K562 (cell line): Measurements from ENCODE around the gene RASSF7. TPM values are rescaled to one million over a fixed set of nuclear protein-coding genes. Genes with fewer than 3 reads are reported as not detected.

Experiments used
- ATF7 ChIP-seq: fragments of 450-650 bp; IDR thresholded peaks from 2 replicates; pipeline ENCODE4 v1.7.1; 2014; ENCODE audit warnings: mild to moderate bottlenecking, moderate library complexity
- BHLHE40 ChIP-seq: IDR thresholded peaks from 2 replicates; pipeline ENCODE4 v1.6.1; 2011; ENCODE audit warnings: low read length, improper control_type of control experiment
- CREBBP ChIP-seq: IDR thresholded peaks from one replicate; pipeline ENCODE4 v1.6.1; 2012; ENCODE audit warnings: low read depth, mild to moderate bottlenecking, control low read depth, inconsistent platforms, low read length
- EGR1 ChIP-seq: fragments of 450-650 bp; conservative IDR thresholded peaks from 2 replicates; pipeline ENCODE4 v1.6.1; 2017; ENCODE audit warnings: mild to moderate bottlenecking
- ESRRA ChIP-seq: fragments of 450-650 bp; IDR thresholded peaks from 2 replicates; pipeline ENCODE4 v1.6.1; 2014; ENCODE audit warnings: low read depth, mild to moderate bottlenecking, moderate library complexity, borderline replicate concordance
- ETS2 ChIP-seq: IDR thresholded peaks from 2 replicates; pipeline ENCODE4 v1.6.1; 2016; ENCODE audit warnings: borderline replicate concordance, missing genetic modification characterization, mild to moderate bottlenecking, moderate library complexity, missing compliant biosample characterization; ENCODE audit not compliant: poor library complexity, severe bottlenecking
- FOXA3 ChIP-seq, 2 experiments: fragments of 450-650 bp in 1 of 2; sonication (generic) in 1 of 2; formaldehyde crosslinking; IDR thresholded peaks in 1 of 2; conservative IDR thresholded peaks in 1 of 2; 2 replicates each; pipeline versions ENCODE4 v1.4.0 to v1.8.0; 2020 to 2022; ENCODE audit warnings: mild to moderate bottlenecking in 2 of 2, missing genetic modification reagents in 1 of 2
- HMG20A ChIP-seq: fragments of 450-650 bp; formaldehyde crosslinking; conservative IDR thresholded peaks from 2 replicates; pipeline ENCODE4 v1.4.0; 2020; ENCODE audit warnings: mild to moderate bottlenecking, mixed read lengths
- POLR2G ChIP-seq: fragments of 200-400 bp; formaldehyde crosslinking; IDR thresholded peaks from 2 replicates; pipeline ENCODE4 v1.6.1; 2017; ENCODE audit warnings: low read depth, mild to moderate bottlenecking, antibody characterized with exemption, low read length, moderate library complexity
- RHOXF2B ChIP-seq: fragments of 250-450 bp; sonication (Bioruptor Pico); conservative IDR thresholded peaks from 2 replicates; pipeline ENCODE4 v1.5.1; 2021
- ZC3H11A ChIP-seq: IDR thresholded peaks from 2 replicates; pipeline ENCODE4 v1.6.1; 2012; ENCODE audit warnings: low read depth, low read length, improper control_type of control experiment
- ZNF23 ChIP-seq: fragments of 250-450 bp; sonication (Bioruptor Pico); IDR thresholded peaks from 2 replicates; pipeline ENCODE4 v1.4.0; 2020; ENCODE audit warnings: mild to moderate bottlenecking
- ZNF644 ChIP-seq: fragments of 200-800 bp; sonication (Bioruptor generic); IDR thresholded peaks from 2 replicates; pipeline ENCODE4 v1.6.1; 2016; ENCODE audit warnings: low read depth, missing genetic modification characterization, missing compliant biosample characterization
- ZNF830 ChIP-seq: fragments of 250-450 bp; sonication (Bioruptor Pico); IDR thresholded peaks from 2 replicates; pipeline ENCODE4 v1.5.0; 2021; ENCODE audit warnings: mild to moderate bottlenecking
- polyA plus RNA-seq, 8 experiments: library from polyadenylated mRNA; depleted of rRNA in 4 of 8; stranded (reverse) in 5 of 8; unstranded in 3 of 8; fragments of >200 nt; fragmentation: Nextera tagmentation in 2 of 8; fragmentation: Illumina TruSeq in 1 of 8; extraction: Ambion mirVana in 2 of 8; extraction: Trizol in 1 of 8; gene quantifications; 2 replicates each; pipeline versions ENCODE4 v1.2.1 to v1.2.3, GENCODE V29; 2011 to 2014; ENCODE audit warnings: inconsistent platforms in 1 of 8, missing spikeins in 1 of 8
- total RNA-seq, 7 experiments: library from RNA; depleted of rRNA in 6 of 7; stranded (reverse); fragments of >200 nt in 6 of 7; fragmentation: Illumina TruSeq in 2 of 7; extraction: Trizol in 2 of 7; gene quantifications; 2 replicates each; pipeline versions ENCODE4 v1.2.1 to v1.2.3, GENCODE V29; 2011 to 2021; ENCODE audit warnings: low replicate concordance in 1 of 7
- TF ChIP-seq, protein P1 (sequence below): fragments of 250-450 bp; sonication (Bioruptor Pico); IDR thresholded peaks from 2 replicates; pipeline ENCODE4 v1.9.0; 2021; ENCODE audit warnings: mild to moderate bottlenecking, inconsistent platforms
- TF ChIP-seq, protein P2 (sequence below), 2 experiments: fragments of 450-650 bp; conservative IDR thresholded peaks; 2 replicates each; pipeline ENCODE4 v1.6.1; 2017; ENCODE audit warnings: mild to moderate bottlenecking in 2 of 2, moderate library complexity in 2 of 2
- TF ChIP-seq, protein P3 (sequence below), 2 experiments: fragments of 200-800 bp in 1 of 2; sonication (Bioruptor generic) in 1 of 2; sonication (generic) in 1 of 2; formaldehyde crosslinking in 1 of 2; IDR thresholded peaks in 1 of 2; conservative IDR thresholded peaks in 1 of 2; 2 replicates each; pipeline versions ENCODE4 v1.5.0 to v1.6.1; 2016 to 2020; ENCODE audit warnings: missing compliant biosample characterization in 1 of 2, missing genetic modification characterization in 1 of 2, missing genetic modification reagents in 1 of 2
- TF ChIP-seq, protein P4 (sequence below), 2 experiments: fragments of 450-650 bp in 1 of 2; IDR thresholded peaks; 2 replicates each; pipeline ENCODE4 v1.6.1; 2011 to 2017; ENCODE audit warnings: low read depth in 2 of 2, antibody characterized with exemption in 1 of 2, borderline replicate concordance in 1 of 2, low read length in 1 of 2, mild to moderate bottlenecking in 1 of 2, mixed read lengths in 1 of 2; ENCODE audit not compliant: control insufficient read depth in 1 of 2

The RASSF7 gene
- total and polyA plus RNA-seq, 9 of the 15 experiments (the other 6 are each of a cell fraction or from before 2014, with no cell fraction given) = 0.41 to 45.2 (median 18.6) TPM

DNA sequence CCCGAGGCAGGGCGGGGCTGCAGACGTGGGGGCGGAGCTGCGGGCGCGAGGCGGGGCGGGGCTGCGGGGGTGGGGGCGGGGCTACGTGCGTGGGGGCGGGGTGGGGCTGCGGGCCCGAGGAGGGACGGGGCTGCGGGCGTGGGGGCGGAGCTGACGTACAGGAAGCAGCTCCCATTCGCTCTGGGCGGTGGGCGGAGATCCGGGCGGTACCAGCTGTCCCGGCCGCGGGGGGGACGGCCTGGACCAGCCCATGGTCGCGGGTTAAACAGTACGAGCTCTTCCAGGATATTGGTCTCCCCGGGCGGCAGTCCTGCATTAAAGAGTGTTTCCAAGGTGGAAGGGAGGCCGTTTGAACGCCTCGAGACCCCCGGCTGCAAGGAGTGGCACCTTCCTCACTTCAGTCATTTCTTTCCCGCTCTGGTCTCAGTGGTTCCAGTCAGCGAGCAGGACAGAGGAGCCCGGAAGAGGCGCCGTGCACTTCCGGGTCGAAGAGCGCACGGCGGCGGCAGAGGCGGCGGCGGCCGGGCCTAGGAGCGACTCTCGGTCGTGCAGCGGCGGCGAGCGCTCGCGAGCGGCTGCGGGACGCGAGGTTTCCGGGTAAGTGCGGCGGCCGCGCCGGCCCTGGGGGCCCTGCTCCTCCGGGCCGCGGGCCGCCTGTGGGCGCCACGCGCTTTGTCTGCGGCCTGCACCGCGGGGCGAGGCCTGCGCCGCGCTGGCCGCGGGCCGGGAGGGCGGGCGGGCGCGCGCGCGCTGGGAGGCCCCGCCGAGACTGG, 15.4 kb downstream of the RASSF7 start, which contains the start of gene PHRF1 (continued):
- TF ChIP-seq ETS2 (tag) = no peak
- TF ChIP-seq POLR2G = peak; percentile 95
- TF ChIP-seq, protein P1, sequence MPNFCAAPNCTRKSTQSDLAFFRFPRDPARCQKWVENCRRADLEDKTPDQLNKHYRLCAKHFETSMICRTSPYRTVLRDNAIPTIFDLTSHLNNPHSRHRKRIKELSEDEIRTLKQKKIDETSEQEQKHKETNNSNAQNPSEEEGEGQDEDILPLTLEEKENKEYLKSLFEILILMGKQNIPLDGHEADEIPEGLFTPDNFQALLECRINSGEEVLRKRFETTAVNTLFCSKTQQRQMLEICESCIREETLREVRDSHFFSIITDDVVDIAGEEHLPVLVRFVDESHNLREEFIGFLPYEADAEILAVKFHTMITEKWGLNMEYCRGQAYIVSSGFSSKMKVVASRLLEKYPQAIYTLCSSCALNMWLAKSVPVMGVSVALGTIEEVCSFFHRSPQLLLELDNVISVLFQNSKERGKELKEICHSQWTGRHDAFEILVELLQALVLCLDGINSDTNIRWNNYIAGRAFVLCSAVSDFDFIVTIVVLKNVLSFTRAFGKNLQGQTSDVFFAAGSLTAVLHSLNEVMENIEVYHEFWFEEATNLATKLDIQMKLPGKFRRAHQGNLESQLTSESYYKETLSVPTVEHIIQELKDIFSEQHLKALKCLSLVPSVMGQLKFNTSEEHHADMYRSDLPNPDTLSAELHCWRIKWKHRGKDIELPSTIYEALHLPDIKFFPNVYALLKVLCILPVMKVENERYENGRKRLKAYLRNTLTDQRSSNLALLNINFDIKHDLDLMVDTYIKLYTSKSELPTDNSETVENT (CRISPR knock-in tag) = 0 out of 2 replicates have a peak, but pooled peaks have one; percentile 22
- TF ChIP-seq CREBBP = no peak
- TF ChIP-seq, protein P2, sequence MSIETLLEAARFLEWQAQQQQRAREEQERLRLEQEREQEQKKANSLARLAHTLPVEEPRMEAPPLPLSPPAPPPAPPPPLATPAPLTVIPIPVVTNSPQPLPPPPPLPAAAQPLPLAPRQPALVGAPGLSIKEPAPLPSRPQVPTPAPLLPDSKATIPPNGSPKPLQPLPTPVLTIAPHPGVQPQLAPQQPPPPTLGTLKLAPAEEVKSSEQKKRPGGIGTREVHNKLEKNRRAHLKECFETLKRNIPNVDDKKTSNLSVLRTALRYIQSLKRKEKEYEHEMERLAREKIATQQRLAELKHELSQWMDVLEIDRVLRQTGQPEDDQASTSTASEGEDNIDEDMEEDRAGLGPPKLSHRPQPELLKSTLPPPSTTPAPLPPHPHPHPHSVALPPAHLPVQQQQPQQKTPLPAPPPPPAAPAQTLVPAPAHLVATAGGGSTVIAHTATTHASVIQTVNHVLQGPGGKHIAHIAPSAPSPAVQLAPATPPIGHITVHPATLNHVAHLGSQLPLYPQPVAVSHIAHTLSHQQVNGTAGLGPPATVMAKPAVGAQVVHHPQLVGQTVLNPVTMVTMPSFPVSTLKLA (conservative IDR thresholded peaks at IDR 0.05) = peak; percentile 75 to 83
- no peak for TF ChIP-seq ZC3H11A
- no peak for TF ChIP-seq ZNF644 (tag)
- TF ChIP-seq ESRRA = peak; percentile 68
- no peak for TF ChIP-seq ZNF23 (CRISPR knock-in tag)
- peak; percentile 53 for TF ChIP-seq EGR1
- TF ChIP-seq, protein P3, sequence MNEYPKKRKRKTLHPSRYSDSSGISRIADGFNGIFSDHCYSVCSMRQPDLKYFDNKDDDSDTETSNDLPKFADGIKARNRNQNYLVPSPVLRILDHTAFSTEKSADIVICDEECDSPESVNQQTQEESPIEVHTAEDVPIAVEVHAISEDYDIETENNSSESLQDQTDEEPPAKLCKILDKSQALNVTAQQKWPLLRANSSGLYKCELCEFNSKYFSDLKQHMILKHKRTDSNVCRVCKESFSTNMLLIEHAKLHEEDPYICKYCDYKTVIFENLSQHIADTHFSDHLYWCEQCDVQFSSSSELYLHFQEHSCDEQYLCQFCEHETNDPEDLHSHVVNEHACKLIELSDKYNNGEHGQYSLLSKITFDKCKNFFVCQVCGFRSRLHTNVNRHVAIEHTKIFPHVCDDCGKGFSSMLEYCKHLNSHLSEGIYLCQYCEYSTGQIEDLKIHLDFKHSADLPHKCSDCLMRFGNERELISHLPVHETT (CRISPR knock-in tag; conservative IDR thresholded peaks at IDR 0.05 in 1 of 2, IDR thresholded peaks at IDR 0.05 in 1 of 2) = peak in 1 of 2 experiments; percentile 93; a peak in 2 of 4 replicates
- peak; percentile 100 for TF ChIP-seq ATF7
- TF ChIP-seq FOXA3 (CRISPR knock-in tag; conservative IDR thresholded peaks at IDR 0.05 in 1 of 2, IDR thresholded peaks at IDR 0.05 in 1 of 2) = no peak
- TF ChIP-seq ZNF830 = no peak
- peak; percentile 95 for TF ChIP-seq BHLHE40
- TF ChIP-seq HMG20A (CRISPR knock-in tag) = no peak
- no peak for TF ChIP-seq RHOXF2B (CRISPR knock-in tag)
- TF ChIP-seq, protein P4, sequence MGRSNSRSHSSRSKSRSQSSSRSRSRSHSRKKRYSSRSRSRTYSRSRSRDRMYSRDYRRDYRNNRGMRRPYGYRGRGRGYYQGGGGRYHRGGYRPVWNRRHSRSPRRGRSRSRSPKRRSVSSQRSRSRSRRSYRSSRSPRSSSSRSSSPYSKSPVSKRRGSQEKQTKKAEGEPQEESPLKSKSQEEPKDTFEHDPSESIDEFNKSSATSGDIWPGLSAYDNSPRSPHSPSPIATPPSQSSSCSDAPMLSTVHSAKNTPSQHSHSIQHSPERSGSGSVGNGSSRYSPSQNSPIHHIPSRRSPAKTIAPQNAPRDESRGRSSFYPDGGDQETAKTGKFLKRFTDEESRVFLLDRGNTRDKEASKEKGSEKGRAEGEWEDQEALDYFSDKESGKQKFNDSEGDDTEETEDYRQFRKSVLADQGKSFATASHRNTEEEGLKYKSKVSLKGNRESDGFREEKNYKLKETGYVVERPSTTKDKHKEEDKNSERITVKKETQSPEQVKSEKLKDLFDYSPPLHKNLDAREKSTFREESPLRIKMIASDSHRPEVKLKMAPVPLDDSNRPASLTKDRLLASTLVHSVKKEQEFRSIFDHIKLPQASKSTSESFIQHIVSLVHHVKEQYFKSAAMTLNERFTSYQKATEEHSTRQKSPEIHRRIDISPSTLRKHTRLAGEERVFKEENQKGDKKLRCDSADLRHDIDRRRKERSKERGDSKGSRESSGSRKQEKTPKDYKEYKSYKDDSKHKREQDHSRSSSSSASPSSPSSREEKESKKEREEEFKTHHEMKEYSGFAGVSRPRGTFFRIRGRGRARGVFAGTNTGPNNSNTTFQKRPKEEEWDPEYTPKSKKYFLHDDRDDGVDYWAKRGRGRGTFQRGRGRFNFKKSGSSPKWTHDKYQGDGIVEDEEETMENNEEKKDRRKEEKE (IDR thresholded peaks at IDR 0.05; ENCODE audit: borderline replicate concordance in 1 of 2, control insufficient read depth in 1 of 2, low read depth in 2 of 2, low read length in 1 of 2) = peak; percentile 27 to 96; a peak in 2 of 4 replicates
